Lung (tissue), 12 donors: ENCODE data around the gene CLK3. TPM values are rescaled to one million over a fixed set of nuclear protein-coding genes. Genes with fewer than 3 reads are reported as not detected.
"Not testable (repeated sequence)": the region's sequence is repeated elsewhere in the genome, so short reads cannot be mapped to it uniquely, and the experiment has no call there.

Experiments used
- ATAC-seq: fragments of 200-7000 bp; cut with Tn5 transposase; one replicate; pipeline ENCODE4 v1.9.1; 2020; ENCODE audit warnings: moderate number of reproducible peaks; ENCODE audit not compliant: insufficient read depth, low FRiP score
- DNase-seq, 3 donors: peaks; one replicate each; pipeline ENCODE4 v3.0.0-alpha.2; 2013 to 2017
- H3K27ac ChIP-seq, 2 donors: one replicate each; pipeline ENCODE4 v1.5.1; 2013; ENCODE audit warnings: mild to moderate bottlenecking in 2 of 2, moderate library complexity in 2 of 2, control low read depth in 1 of 2, inconsistent platforms in 1 of 2, low read depth in 1 of 2, low read length in 1 of 2
- H3K27me3 ChIP-seq, 3 donors: one replicate each; pipeline ENCODE4 v1.5.1; 2013; ENCODE audit warnings: low read length in 2 of 3; ENCODE audit not compliant: control insufficient read depth in 3 of 3, insufficient read depth in 3 of 3
- H3K36me3 ChIP-seq, 4 donors: one replicate each; pipeline ENCODE4 v1.5.1; 2013; ENCODE audit warnings: low read length in 4 of 4, mild to moderate bottlenecking in 1 of 4, moderate library complexity in 1 of 4; ENCODE audit not compliant: control insufficient read depth in 4 of 4, insufficient read depth in 4 of 4
- H3K4me1 ChIP-seq, 5 donors: one replicate each; pipeline ENCODE4 v1.5.1; 2013; ENCODE audit warnings: low read length in 5 of 5, mild to moderate bottlenecking in 2 of 5, moderate library complexity in 1 of 5; ENCODE audit not compliant: control insufficient read depth in 5 of 5, insufficient read depth in 5 of 5
- H3K4me3 ChIP-seq: one replicate; pipeline ENCODE4 v1.5.1; 2013; ENCODE audit warnings: mild to moderate bottlenecking, control low read depth, moderate library complexity
- H3K9ac ChIP-seq, 2 donors: one replicate each; pipeline ENCODE4 v1.5.1; 2013; ENCODE audit warnings: low read length in 2 of 2, control low read depth in 1 of 2; ENCODE audit not compliant: insufficient read depth in 1 of 2
- H3K9me3 ChIP-seq, 4 donors: one replicate each; pipeline ENCODE4 v1.5.1; 2013; ENCODE audit warnings: low read length in 3 of 4, mild to moderate bottlenecking in 1 of 4, moderate library complexity in 1 of 4; ENCODE audit not compliant: control insufficient read depth in 4 of 4, insufficient read depth in 3 of 4
- WGBS, 2 donors: extraction: QIAGEN DNeasy Blood & Tissue Kit; methylation state at CpG; one replicate each; pipeline ENCODE4 v1.1.7; 2013; 5-methylcytosine and 5-hydroxymethylcytosine counted together
- polyA plus RNA-seq, 2 donors: library from polyadenylated mRNA; stranded (reverse); fragments of 200-250 nt; gene quantifications; one replicate each; pipeline ENCODE4 v1.2.1, GENCODE V29; 2013
- total RNA-seq, 2 donors: library from RNA; depleted of rRNA in 1 of 2; stranded (reverse); fragments of >200 nt in 1 of 2; gene quantifications; one replicate each; pipeline ENCODE4 v1.2.1, GENCODE V29; 2014 to 2021
- TF ChIP-seq, protein P1 (sequence below): IDR thresholded peaks from 2 replicates; pipeline ENCODE4 v1.5.1; 2012; ENCODE audit warnings: mild to moderate bottlenecking; ENCODE audit errors: control extremely low read depth, extremely low read depth
- donor health status: control.
- donor health status: control.
- donor health status: Bipolar disorder and iron deficiency.
- donor health status: healthy.
- donor health status: DM: yes; HTN: yes; CAD: no.

Gene CLK3
- total and polyA plus RNA-seq, 4 donors, result 56.1 to 70.4 (median 64.6) TPM

DNA sequence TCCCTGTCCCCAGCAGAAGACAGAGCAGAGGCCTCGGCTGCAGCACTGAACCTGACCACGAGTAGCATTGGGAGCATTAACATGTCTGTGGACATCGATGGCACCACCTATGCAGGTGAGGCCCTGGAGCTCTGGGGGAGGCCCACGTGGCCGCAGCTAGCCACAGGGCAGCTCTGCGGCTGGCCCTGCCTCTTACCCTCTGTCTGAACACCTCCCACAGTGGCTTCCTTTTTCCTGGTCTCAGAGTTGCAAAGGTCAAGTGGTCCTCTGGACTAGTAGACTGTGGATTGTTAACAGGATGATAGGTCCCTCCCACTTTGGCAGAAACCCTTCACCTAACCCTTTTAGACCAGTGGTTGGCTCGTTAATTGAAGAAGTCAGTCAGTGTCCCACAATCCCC, 22.5 kb upstream of the CLK3 start:
- H3K4me3 ChIP-seq, result no peak overlapping the region
- DNase-seq (no peak), ATAC-seq (no peak)
- H3K27ac ChIP-seq, result peak overlapping the region in 1 of 2 donors; percentile 48
- H3K36me3 ChIP-seq, result peaks cover 0 to 34% (median 13%) of the 10 kb centered on the region in 4 donors
- WGBS, 2 donors, result 79 to 81% methylated on average over 7 of the region's 7 CpGs
- no peak overlapping the region for H3K9ac ChIP-seq
- H3K4me1 ChIP-seq, result peaks cover 0 to 7% (median 3%) of the 10 kb centered on the region in 5 donors
- no peaks in the 10 kb centered on the region for H3K27me3 ChIP-seq
- TF ChIP-seq, protein P1, sequence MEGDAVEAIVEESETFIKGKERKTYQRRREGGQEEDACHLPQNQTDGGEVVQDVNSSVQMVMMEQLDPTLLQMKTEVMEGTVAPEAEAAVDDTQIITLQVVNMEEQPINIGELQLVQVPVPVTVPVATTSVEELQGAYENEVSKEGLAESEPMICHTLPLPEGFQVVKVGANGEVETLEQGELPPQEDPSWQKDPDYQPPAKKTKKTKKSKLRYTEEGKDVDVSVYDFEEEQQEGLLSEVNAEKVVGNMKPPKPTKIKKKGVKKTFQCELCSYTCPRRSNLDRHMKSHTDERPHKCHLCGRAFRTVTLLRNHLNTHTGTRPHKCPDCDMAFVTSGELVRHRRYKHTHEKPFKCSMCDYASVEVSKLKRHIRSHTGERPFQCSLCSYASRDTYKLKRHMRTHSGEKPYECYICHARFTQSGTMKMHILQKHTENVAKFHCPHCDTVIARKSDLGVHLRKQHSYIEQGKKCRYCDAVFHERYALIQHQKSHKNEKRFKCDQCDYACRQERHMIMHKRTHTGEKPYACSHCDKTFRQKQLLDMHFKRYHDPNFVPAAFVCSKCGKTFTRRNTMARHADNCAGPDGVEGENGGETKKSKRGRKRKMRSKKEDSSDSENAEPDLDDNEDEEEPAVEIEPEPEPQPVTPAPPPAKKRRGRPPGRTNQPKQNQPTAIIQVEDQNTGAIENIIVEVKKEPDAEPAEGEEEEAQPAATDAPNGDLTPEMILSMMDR, result no peak
- no peaks in the 10 kb centered on the region for H3K9me3 ChIP-seq

DNA sequence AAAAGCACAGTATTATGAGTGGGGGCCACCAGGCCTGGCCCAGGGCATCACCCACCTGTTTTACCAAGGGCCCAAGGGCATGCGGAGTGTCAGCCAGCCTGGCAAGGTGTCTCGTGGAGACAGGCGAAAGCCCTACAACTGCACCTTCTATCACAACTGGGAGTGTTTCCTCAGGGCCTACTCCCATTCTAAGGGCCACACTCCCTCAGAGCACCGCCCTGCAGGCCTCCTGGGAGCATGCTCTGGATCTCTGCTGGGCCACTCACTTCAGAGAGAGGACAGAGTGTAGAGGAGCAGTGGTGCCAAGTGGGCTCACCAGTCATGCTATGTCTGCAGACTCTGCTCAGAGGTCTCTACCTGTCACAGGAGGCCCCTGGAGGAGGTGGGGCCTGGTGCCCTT, 21.2 kb upstream of the CLK3 start:
- peaks cover 0 to 34% (median 13%) of the 10 kb centered on the region in 4 donors for H3K36me3 ChIP-seq
- TF ChIP-seq, protein P1, result no peak
- no peaks in the 10 kb centered on the region for H3K9me3 ChIP-seq
- H3K27ac ChIP-seq, result no peak overlapping the region
- H3K27me3 ChIP-seq, result no peaks in the 10 kb centered on the region
- no peak overlapping the region for H3K9ac ChIP-seq
- 96 to 100% methylated on average over 4 of the region's 4 CpGs for WGBS, 2 donors
- DNase-seq (no peak), ATAC-seq (no peak)
- peaks cover 0 to 13% (median 7%) of the 10 kb centered on the region in 5 donors for H3K4me1 ChIP-seq
- no peak overlapping the region for H3K4me3 ChIP-seq

DNA sequence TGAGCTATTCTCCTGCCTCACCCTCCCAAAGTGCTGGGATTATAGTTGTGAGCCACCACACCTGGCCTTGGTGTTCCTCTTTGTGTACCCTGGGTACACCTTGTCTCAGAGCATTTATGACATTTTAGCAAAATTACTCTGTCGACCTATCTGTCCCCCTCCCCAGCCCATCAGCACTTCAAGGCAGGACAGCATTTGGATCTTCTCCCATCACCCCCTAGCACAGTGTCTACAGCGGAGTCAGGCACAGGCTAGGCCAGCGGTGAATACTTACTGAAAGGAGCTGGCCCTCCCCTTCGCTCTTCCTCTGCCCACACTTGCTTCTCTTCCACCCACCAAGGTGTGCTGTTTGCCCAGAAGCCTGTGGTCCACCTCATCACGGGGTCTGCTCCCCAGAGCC, 20.4 kb upstream of the CLK3 start:
- Histone ChIP-seq H3K9ac (no peak overlapping the region), H3K27me3 (no peaks in the 10 kb centered on the region), H3K27ac (no peak overlapping the region), H3K36me3 (peaks cover 0 to 33% (median 13%) of the 10 kb centered on the region in 4 donors), H3K9me3 (no peaks in the 10 kb centered on the region), H3K4me1 (peaks cover 0 to 19% (median 10%) of the 10 kb centered on the region in 5 donors), H3K4me3 (no peak overlapping the region)
- no peak for DNase-seq
- 95 to 96% methylated on average over 5 of the region's 5 CpGs for WGBS, 2 donors
- TF ChIP-seq, protein P1, result no peak
- ATAC-seq, result no peak

DNA sequence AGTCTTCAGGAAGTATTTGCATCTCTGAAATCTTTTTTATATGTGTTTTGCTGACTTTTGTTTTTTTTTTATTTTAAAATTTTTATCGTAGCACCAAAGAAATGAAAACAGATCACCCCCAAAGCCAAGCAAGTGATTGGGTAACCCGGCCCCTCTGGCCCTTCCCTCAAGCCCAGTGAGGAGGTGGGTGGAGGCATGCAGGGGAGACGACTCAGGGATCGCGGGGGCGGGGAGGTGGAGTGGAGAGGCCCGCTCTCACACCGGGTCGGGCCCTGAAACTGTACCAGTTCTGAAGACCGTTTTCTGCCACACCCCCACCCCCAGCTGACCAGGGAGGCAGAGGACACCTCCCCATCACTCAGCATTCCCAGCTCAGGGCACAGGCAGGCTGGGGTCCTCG, 18.9 kb upstream of the CLK3 start:
- not testable (repeated sequence) for H3K4me3 ChIP-seq, H3K27me3 ChIP-seq, H3K27ac ChIP-seq, H3K9me3 ChIP-seq, ATAC-seq, H3K9ac ChIP-seq, DNase-seq
- WGBS, 2 donors, result 85 to 91% methylated on average over 10 of the region's 11 CpGs
- Histone ChIP-seq H3K4me1 (peaks cover 0 to 19% (median 10%) of the 10 kb centered on the region in 5 donors), H3K36me3 (peaks cover 0 to 21% (median 10%) of the 10 kb centered on the region in 4 donors)

DNA sequence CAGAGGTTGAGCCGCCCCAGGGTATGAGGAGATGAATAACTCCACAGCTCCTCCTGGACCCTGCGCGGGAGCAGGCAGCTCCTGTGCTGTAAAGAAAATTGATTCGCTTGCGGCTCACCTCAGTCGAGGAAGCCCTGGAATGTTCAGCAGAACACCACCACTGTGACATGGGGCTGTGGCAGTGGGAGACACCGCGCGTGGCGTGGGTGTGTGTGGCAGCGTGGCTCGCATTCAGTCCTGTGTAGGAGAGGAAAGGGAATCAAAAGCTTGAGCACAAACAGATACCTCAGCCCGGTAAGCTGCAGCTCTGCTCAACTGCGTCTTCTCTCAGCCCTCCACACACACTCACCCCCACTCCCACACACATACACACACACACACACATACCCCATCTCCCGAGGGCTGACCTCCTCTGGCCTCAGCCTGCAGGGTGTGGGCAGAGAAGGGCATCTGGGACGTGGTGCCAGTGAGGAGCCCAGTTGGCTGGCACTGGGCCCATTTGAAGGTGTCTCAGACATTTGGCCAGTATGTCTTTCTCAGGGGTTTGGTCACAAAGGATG, 18.4 kb upstream of the CLK3 start:
- 92 to 93% methylated on average over 14 to 16 of the region's 16 CpGs for WGBS, 2 donors
- not testable (repeated sequence) for ATAC-seq, H3K9me3 ChIP-seq, H3K4me3 ChIP-seq, H3K27me3 ChIP-seq, H3K9ac ChIP-seq, H3K27ac ChIP-seq, DNase-seq
- Histone ChIP-seq H3K4me1 (peaks cover 0 to 19% (median 10%) of the 10 kb centered on the region in 5 donors), H3K36me3 (peaks cover 0 to 17% (median 7%) of the 10 kb centered on the region in 4 donors)
